ENCODE results near the gene FIS1.

DNA sequence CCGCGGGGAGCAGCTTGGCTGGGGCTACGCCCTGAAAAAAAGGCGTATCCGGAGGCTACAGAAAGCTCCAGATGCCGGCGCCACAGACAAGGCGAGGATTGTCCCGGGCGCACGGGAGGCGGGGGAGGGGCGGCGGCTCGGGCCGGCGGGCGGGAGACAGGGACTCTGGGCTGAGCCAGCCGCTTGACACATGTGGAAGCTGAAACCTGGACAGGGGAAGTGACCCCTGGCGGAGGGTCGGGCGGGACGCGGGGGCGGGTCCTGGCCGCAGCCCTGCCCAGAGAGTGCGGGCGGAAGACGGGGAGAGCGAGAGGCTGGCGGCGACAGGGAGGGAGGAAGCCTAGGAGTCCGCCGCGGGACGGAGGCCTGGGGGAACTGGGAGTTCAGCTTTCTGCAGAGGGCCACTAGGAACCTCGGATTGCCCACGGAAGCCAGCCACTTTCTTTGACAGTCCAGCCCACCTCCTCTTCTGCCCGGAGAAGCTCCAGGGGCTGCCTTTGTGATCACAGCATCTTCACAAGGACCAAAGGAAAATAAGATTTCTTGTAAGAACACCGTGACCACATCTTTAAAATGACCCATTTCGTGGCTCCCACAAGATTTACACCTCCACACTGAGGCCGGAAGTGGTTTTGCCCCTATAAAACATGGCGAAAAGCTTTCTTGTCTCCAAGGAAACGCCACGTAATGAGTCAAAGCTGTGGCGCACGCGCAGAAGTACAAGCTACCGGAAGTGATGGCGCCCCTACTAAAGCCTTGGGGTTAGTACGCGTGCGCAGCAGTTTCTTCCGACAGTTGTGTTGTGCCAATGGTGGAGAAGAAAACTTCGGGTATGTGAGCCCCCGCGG, 27.3 kb downstream of the FIS1 start, which contains the start of the genes PLOD3 and ZNHIT1:
- TF ChIP-seq CTCF (conservative IDR thresholded peaks at IDR 0.05) (no peak), ZFX (IDR thresholded peaks at IDR 0.05) (0 out of 2 replicates have a peak, but pooled peaks have one; percentile 38)
